ENCODE results near the gene LRRC28.

LRRC28 gene

DNA sequence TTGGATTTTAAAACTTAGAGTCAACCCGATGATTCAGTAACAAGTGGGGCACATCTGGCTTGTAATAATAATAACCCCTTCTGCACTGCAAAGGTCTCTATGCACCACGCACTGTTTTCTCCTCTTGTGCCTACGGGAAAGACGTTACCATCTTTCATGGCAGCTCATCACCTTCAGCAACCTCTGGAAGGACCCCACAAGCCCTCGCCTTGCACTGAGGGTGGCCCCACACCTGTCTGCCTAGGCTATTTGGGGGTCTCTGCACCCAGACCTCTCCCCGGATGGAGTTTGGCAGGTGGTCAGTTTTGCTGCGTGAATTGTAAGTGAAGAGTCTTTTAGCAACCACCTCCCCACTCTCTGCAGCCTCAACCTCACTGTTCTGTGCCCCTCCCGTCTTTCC, 175.9 kb downstream of the LRRC28 start:
- DNase-seq (ENCODE audit: low read depth in 1 of 2, low spot score in 1 of 2): no peak
- no peaks in the 10 kb centered on the region for H3K27me3 ChIP-seq (ENCODE audit: insufficient read depth, poor library complexity, severe bottlenecking)
- TF ChIP-seq SPI1 (IDR thresholded peaks at IDR 0.05; ENCODE audit: borderline replicate concordance, low read depth) (no peak), POLR2AphosphoS5 (IDR thresholded peaks at IDR 0.05; ENCODE audit: low read depth) (no peak), GABPA (IDR thresholded peaks at IDR 0.05; ENCODE audit: low read depth) (no peak)
- TF ChIP-seq, protein P1, sequence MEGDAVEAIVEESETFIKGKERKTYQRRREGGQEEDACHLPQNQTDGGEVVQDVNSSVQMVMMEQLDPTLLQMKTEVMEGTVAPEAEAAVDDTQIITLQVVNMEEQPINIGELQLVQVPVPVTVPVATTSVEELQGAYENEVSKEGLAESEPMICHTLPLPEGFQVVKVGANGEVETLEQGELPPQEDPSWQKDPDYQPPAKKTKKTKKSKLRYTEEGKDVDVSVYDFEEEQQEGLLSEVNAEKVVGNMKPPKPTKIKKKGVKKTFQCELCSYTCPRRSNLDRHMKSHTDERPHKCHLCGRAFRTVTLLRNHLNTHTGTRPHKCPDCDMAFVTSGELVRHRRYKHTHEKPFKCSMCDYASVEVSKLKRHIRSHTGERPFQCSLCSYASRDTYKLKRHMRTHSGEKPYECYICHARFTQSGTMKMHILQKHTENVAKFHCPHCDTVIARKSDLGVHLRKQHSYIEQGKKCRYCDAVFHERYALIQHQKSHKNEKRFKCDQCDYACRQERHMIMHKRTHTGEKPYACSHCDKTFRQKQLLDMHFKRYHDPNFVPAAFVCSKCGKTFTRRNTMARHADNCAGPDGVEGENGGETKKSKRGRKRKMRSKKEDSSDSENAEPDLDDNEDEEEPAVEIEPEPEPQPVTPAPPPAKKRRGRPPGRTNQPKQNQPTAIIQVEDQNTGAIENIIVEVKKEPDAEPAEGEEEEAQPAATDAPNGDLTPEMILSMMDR (IDR thresholded peaks at IDR 0.05; ENCODE audit: insufficient read depth, low read length): no peak
- TF ChIP-seq, protein P2, sequence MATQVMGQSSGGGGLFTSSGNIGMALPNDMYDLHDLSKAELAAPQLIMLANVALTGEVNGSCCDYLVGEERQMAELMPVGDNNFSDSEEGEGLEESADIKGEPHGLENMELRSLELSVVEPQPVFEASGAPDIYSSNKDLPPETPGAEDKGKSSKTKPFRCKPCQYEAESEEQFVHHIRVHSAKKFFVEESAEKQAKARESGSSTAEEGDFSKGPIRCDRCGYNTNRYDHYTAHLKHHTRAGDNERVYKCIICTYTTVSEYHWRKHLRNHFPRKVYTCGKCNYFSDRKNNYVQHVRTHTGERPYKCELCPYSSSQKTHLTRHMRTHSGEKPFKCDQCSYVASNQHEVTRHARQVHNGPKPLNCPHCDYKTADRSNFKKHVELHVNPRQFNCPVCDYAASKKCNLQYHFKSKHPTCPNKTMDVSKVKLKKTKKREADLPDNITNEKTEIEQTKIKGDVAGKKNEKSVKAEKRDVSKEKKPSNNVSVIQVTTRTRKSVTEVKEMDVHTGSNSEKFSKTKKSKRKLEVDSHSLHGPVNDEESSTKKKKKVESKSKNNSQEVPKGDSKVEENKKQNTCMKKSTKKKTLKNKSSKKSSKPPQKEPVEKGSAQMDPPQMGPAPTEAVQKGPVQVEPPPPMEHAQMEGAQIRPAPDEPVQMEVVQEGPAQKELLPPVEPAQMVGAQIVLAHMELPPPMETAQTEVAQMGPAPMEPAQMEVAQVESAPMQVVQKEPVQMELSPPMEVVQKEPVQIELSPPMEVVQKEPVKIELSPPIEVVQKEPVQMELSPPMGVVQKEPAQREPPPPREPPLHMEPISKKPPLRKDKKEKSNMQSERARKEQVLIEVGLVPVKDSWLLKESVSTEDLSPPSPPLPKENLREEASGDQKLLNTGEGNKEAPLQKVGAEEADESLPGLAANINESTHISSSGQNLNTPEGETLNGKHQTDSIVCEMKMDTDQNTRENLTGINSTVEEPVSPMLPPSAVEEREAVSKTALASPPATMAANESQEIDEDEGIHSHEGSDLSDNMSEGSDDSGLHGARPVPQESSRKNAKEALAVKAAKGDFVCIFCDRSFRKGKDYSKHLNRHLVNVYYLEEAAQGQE (IDR thresholded peaks at IDR 0.05; ENCODE audit: insufficient replicate concordance, low read depth): no peak
- H3K4me3 ChIP-seq (replicated peaks; ENCODE audit: insufficient read depth, low read length): no peak overlapping the region
- H3K27ac ChIP-seq (replicated peaks): no peak overlapping the region

DNA sequence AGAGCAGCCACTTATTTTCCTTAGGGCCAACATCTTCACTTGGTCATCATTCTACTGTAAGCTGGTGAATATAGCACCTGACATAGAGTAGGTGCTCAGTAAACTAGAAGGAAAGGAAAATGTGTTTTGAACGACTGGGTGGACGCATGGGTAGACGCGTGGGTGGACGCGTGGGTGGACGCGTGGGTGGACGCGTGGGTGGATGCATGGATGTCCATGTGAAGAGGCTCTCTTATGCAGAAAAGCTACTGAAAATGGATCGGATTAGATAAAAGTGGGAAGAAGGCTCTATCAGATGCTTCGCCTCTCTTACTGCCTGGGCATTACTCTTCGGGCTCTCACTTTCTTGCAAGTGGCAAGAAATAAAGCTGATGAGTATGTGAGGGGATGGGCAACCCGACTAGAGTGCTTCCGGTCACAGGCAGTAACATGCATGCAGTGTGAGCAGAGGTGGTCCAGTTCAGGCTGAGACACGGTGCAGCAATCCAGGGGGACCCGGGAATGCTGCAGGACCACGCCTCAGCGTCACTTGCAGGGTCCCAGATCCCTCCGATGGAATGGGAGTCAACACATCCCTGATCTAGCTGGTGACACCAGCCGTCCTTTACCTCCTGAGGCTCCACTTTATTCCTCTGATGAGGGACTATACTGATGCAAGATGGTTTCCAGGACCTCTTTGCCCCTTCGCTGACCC, 176.5 kb downstream of the LRRC28 start:
- TF ChIP-seq SPI1 (IDR thresholded peaks at IDR 0.05; ENCODE audit: borderline replicate concordance, low read depth) (no peak), POLR2AphosphoS5 (IDR thresholded peaks at IDR 0.05; ENCODE audit: low read depth) (no peak), GABPA (IDR thresholded peaks at IDR 0.05; ENCODE audit: low read depth) (no peak)
- TF ChIP-seq, protein P2 (IDR thresholded peaks at IDR 0.05; ENCODE audit: insufficient replicate concordance, low read depth): no peak
- TF ChIP-seq, protein P1 (IDR thresholded peaks at IDR 0.05; ENCODE audit: insufficient read depth, low read length): no peak
- no peaks in the 10 kb centered on the region for H3K27me3 ChIP-seq (ENCODE audit: insufficient read depth, poor library complexity, severe bottlenecking)
- DNase-seq (ENCODE audit: low read depth in 1 of 2, low spot score in 1 of 2): no peak
- no peak overlapping the region for H3K27ac ChIP-seq (replicated peaks)
- H3K4me3 ChIP-seq (replicated peaks; ENCODE audit: insufficient read depth, low read length): no peak overlapping the region

DNA sequence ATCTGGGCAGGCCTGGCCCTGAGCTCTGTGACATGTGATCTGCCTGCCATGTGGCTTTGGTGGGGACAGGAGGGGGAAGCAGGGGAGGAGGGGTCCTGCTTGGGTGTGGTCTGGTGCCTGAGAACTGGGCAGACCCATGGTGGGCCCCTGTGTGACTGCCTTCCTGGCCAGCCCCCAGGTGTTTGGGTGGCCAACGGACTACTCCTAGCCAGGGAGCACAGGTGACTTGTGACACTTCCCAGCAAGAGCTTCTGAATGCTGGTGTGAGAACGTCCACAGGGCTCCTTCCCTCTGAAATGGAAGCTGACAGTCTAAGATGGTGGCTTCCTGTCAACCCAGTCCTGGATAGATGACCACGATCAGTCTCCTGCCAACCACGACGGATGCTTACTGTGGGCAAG, 178.4 kb downstream of the LRRC28 start:
- no peak for DNase-seq (ENCODE audit: low read depth in 1 of 2, low spot score in 1 of 2)
- H3K4me3 ChIP-seq (replicated peaks; ENCODE audit: insufficient read depth, low read length): no peak overlapping the region
- H3K27ac ChIP-seq (replicated peaks): no peak overlapping the region
- no peaks in the 10 kb centered on the region for H3K27me3 ChIP-seq (ENCODE audit: insufficient read depth, poor library complexity, severe bottlenecking)
- no peak for TF ChIP-seq POLR2AphosphoS5 (IDR thresholded peaks at IDR 0.05; ENCODE audit: low read depth)
- TF ChIP-seq, protein P1 (IDR thresholded peaks at IDR 0.05; ENCODE audit: insufficient read depth, low read length): no peak
- TF ChIP-seq, protein P2 (IDR thresholded peaks at IDR 0.05; ENCODE audit: insufficient replicate concordance, low read depth): no peak
- no peak for TF ChIP-seq SPI1 (IDR thresholded peaks at IDR 0.05; ENCODE audit: borderline replicate concordance, low read depth)
- no peak for TF ChIP-seq GABPA (IDR thresholded peaks at IDR 0.05; ENCODE audit: low read depth)
